Breast epithelium (tissue), 3 donors: ENCODE results near the gene SMIM41.

Source experiments
- POLR2A ChIP-seq: fragments of 450-650 bp; IDR thresholded peaks from one replicate; pipeline ENCODE4 v1.6.1; 2016; ENCODE audit warnings: antibody characterized with exemption, mild to moderate bottlenecking, moderate library complexity
- TF ChIP-seq, protein P1 (sequence below), 3 donors: fragments of 450-650 bp; IDR thresholded peaks; one replicate each; pipeline ENCODE4 v1.5.1; 2016 to 2017; ENCODE audit warnings: antibody characterized with exemption in 3 of 3, mild to moderate bottlenecking in 3 of 3, moderate library complexity in 3 of 3

GRCh38 chr12:52049688-52050087, 29.8 kb upstream of the SMIM41 start:
- TF ChIP-seq POLR2A = no peak
- TF ChIP-seq, protein P1, sequence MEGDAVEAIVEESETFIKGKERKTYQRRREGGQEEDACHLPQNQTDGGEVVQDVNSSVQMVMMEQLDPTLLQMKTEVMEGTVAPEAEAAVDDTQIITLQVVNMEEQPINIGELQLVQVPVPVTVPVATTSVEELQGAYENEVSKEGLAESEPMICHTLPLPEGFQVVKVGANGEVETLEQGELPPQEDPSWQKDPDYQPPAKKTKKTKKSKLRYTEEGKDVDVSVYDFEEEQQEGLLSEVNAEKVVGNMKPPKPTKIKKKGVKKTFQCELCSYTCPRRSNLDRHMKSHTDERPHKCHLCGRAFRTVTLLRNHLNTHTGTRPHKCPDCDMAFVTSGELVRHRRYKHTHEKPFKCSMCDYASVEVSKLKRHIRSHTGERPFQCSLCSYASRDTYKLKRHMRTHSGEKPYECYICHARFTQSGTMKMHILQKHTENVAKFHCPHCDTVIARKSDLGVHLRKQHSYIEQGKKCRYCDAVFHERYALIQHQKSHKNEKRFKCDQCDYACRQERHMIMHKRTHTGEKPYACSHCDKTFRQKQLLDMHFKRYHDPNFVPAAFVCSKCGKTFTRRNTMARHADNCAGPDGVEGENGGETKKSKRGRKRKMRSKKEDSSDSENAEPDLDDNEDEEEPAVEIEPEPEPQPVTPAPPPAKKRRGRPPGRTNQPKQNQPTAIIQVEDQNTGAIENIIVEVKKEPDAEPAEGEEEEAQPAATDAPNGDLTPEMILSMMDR (IDR thresholded peaks at IDR 0.05) = no peak
